ENCODE measurements around the gene HHAT.

The HHAT gene

GRCh38 chr1:210631399-210631798, 302.7 kb downstream of the HHAT start:
- Histone ChIP-seq H3K9ac (ENCODE audit: low read length in 5 of 5) (no peak overlapping the region), H3K9me3 (ENCODE audit: control insufficient read depth in 5 of 5, low read length in 5 of 5) (no peaks in the 10 kb centered on the region), H3K4me1 (ENCODE audit: control insufficient read depth in 5 of 5, insufficient read depth in 5 of 5, low read length in 5 of 5) (no peaks in the 10 kb centered on the region), H3K36me3 (ENCODE audit: control insufficient read depth in 5 of 5, insufficient read depth in 5 of 5, low read length in 5 of 5) (no peaks in the 10 kb centered on the region), H3K27ac (ENCODE audit: low read depth, low read length) (no peak overlapping the region), H3K27me3 (ENCODE audit: control insufficient read depth in 5 of 5, insufficient read depth in 4 of 5, low read length in 5 of 5) (no peaks in the 10 kb centered on the region), H3K4me3 (ENCODE audit: low read depth in 1 of 5, low read length in 5 of 5) (no peak overlapping the region)

DNA sequence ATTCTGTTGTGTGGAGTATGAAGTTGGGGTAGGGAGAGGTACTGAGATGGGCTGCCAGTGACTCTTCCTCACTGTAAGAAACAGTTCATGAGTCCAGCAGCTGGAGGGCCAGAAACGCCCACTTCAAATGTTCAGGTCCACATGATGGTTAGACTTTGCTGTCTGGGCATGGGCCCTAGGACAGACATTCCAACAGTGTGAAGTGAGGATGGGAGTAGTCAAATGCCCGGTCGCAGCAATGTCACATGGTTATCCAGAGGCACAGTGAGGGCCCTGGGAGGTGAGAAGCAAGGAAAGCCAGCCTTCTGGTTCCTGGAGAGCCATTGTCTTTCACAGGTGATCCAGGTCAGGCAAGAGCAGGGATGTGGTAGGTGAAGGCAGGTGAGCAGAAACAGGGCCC, 304.4 kb downstream of the HHAT start:
- Histone ChIP-seq H3K9ac (ENCODE audit: low read length in 5 of 5) (no peak overlapping the region), H3K4me3 (ENCODE audit: low read depth in 1 of 5, low read length in 5 of 5) (no peak overlapping the region), H3K27ac (ENCODE audit: low read depth, low read length) (no peak overlapping the region), H3K36me3 (ENCODE audit: control insufficient read depth in 5 of 5, insufficient read depth in 5 of 5, low read length in 5 of 5) (no peaks in the 10 kb centered on the region), H3K4me1 (ENCODE audit: control insufficient read depth in 5 of 5, insufficient read depth in 5 of 5, low read length in 5 of 5) (no peaks in the 10 kb centered on the region), H3K27me3 (ENCODE audit: control insufficient read depth in 5 of 5, insufficient read depth in 4 of 5, low read length in 5 of 5) (no peaks in the 10 kb centered on the region), H3K9me3 (ENCODE audit: control insufficient read depth in 5 of 5, low read length in 5 of 5) (no peaks in the 10 kb centered on the region)

DNA sequence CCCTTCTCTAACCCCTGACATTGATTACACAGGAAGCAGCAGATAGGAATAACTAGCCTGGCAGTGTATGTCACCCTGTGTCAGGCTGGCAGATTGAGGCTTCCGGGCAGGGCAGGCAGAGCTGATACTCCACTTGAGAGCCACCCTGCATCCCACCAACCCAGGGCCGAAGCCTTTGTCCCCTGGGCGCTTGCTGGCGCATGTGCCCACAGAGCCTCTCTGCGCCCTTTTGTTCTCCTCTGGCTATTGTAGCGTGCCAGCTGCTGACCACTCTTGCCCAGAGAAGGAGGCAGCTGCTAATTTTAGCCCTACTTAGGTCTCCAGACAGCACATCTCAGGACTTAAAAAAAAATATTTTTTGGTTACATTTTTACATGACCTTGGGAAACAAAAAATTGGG, 304.9 kb downstream of the HHAT start:
- H3K27ac ChIP-seq (ENCODE audit: low read depth, low read length) = no peak overlapping the region
- no peaks in the 10 kb centered on the region for H3K4me1 ChIP-seq (ENCODE audit: control insufficient read depth in 5 of 5, insufficient read depth in 5 of 5, low read length in 5 of 5)
- H3K9ac ChIP-seq (ENCODE audit: low read length in 5 of 5) = no peak overlapping the region
- no peaks in the 10 kb centered on the region for H3K9me3 ChIP-seq (ENCODE audit: control insufficient read depth in 5 of 5, low read length in 5 of 5)
- no peaks in the 10 kb centered on the region for H3K36me3 ChIP-seq (ENCODE audit: control insufficient read depth in 5 of 5, insufficient read depth in 5 of 5, low read length in 5 of 5)
- H3K4me3 ChIP-seq (ENCODE audit: low read depth in 1 of 5, low read length in 5 of 5) = no peak overlapping the region
- no peaks in the 10 kb centered on the region for H3K27me3 ChIP-seq (ENCODE audit: control insufficient read depth in 5 of 5, insufficient read depth in 4 of 5, low read length in 5 of 5)

DNA sequence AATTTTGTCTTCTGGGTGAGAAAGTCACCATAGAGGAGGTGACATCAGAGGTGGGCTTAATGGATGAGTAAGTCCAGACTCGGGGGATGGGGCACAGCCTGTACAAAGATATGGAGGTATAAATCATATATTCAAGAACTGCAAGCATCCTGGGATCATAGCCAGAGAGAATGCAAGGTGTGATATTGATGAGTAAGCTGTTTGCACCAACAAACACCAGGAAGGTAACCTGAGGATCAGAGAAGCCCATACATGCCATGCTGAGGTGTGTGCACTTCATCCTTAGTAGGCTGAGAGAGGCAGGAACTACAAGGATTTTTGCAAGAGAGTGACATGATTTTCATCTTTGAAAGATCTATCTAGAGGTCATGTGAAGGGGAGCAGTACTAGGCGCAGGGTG, 306.4 kb downstream of the HHAT start:
- Histone ChIP-seq H3K9me3 (ENCODE audit: control insufficient read depth in 5 of 5, low read length in 5 of 5) (no peaks in the 10 kb centered on the region), H3K27me3 (ENCODE audit: control insufficient read depth in 5 of 5, insufficient read depth in 4 of 5, low read length in 5 of 5) (no peaks in the 10 kb centered on the region), H3K27ac (ENCODE audit: low read depth, low read length) (no peak overlapping the region), H3K9ac (ENCODE audit: low read length in 5 of 5) (no peak overlapping the region), H3K4me3 (ENCODE audit: low read depth in 1 of 5, low read length in 5 of 5) (no peak overlapping the region), H3K36me3 (ENCODE audit: control insufficient read depth in 5 of 5, insufficient read depth in 5 of 5, low read length in 5 of 5) (no peaks in the 10 kb centered on the region), H3K4me1 (ENCODE audit: control insufficient read depth in 5 of 5, insufficient read depth in 5 of 5, low read length in 5 of 5) (no peaks in the 10 kb centered on the region)

DNA sequence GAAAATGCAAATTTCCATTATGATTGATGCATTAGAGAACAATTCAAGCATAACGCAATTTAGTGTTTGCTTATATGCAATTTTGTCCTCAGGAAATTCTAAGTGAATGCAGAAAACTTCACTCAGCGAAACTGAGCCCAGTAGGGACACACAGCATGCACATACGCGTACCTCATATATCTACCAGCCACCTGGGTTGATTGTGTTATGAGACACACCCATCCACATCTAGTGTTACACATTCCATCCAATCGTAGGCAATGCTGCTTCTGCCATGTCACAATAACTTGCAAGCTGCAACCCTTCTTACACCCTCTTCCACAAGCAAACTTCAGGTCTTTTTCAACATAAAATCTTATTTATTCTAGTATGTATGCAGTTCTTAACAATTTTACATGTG, 312.9 kb downstream of the HHAT start:
- Histone ChIP-seq H3K36me3 (ENCODE audit: control insufficient read depth in 5 of 5, insufficient read depth in 5 of 5, low read length in 5 of 5) (no peaks in the 10 kb centered on the region), H3K9me3 (ENCODE audit: control insufficient read depth in 5 of 5, low read length in 5 of 5) (no peaks in the 10 kb centered on the region), H3K9ac (ENCODE audit: low read length in 5 of 5) (no peak overlapping the region), H3K27ac (ENCODE audit: low read depth, low read length) (no peak overlapping the region), H3K4me1 (ENCODE audit: control insufficient read depth in 5 of 5, insufficient read depth in 5 of 5, low read length in 5 of 5) (no peaks in the 10 kb centered on the region), H3K27me3 (ENCODE audit: control insufficient read depth in 5 of 5, insufficient read depth in 4 of 5, low read length in 5 of 5) (no peaks in the 10 kb centered on the region), H3K4me3 (ENCODE audit: low read depth in 1 of 5, low read length in 5 of 5) (no peak overlapping the region)

GRCh38 chr1:210645582-210646257, 317.0 kb downstream of the HHAT start:
- no peak overlapping the region for H3K27ac ChIP-seq (ENCODE audit: low read depth, low read length)
- H3K36me3 ChIP-seq (ENCODE audit: control insufficient read depth in 5 of 5, insufficient read depth in 5 of 5, low read length in 5 of 5) = no peaks in the 10 kb centered on the region
- H3K9ac ChIP-seq (ENCODE audit: low read length in 5 of 5) = no peak overlapping the region
- H3K4me3 ChIP-seq (ENCODE audit: low read depth in 1 of 5, low read length in 5 of 5) = no peak overlapping the region
- no peaks in the 10 kb centered on the region for H3K9me3 ChIP-seq (ENCODE audit: control insufficient read depth in 5 of 5, low read length in 5 of 5)
- peaks cover 0 to 2% (median 0%) of the 10 kb centered on the region in 5 donors for H3K4me1 ChIP-seq (ENCODE audit: control insufficient read depth in 5 of 5, insufficient read depth in 5 of 5, low read length in 5 of 5)
- H3K27me3 ChIP-seq (ENCODE audit: control insufficient read depth in 5 of 5, insufficient read depth in 4 of 5, low read length in 5 of 5) = no peaks in the 10 kb centered on the region

- Histone ChIP-seq H3K9ac (ENCODE audit: low read length in 5 of 5) (no peak overlapping the region), H3K9me3 (ENCODE audit: control insufficient read depth in 5 of 5, low read length in 5 of 5) (no peaks in the 10 kb centered on the region), H3K4me1 (ENCODE audit: control insufficient read depth in 5 of 5, insufficient read depth in 5 of 5, low read length in 5 of 5) (peaks cover 0 to 2% (median 0%) of the 10 kb centered on the region in 5 donors), H3K27me3 (ENCODE audit: control insufficient read depth in 5 of 5, insufficient read depth in 4 of 5, low read length in 5 of 5) (no peaks in the 10 kb centered on the region), H3K36me3 (ENCODE audit: control insufficient read depth in 5 of 5, insufficient read depth in 5 of 5, low read length in 5 of 5) (no peaks in the 10 kb centered on the region), H3K27ac (ENCODE audit: low read depth, low read length) (no peak overlapping the region), H3K4me3 (ENCODE audit: low read depth in 1 of 5, low read length in 5 of 5) (no peak overlapping the region)
These were observed 317.5 kb downstream of the HHAT start for GRCh38 chr1:210646258-210646616.

- Histone ChIP-seq H3K4me3 (ENCODE audit: low read depth in 1 of 5, low read length in 5 of 5) (no peak overlapping the region), H3K9me3 (ENCODE audit: control insufficient read depth in 5 of 5, low read length in 5 of 5) (no peaks in the 10 kb centered on the region), H3K9ac (ENCODE audit: low read length in 5 of 5) (no peak overlapping the region), H3K36me3 (ENCODE audit: control insufficient read depth in 5 of 5, insufficient read depth in 5 of 5, low read length in 5 of 5) (no peaks in the 10 kb centered on the region), H3K27me3 (ENCODE audit: control insufficient read depth in 5 of 5, insufficient read depth in 4 of 5, low read length in 5 of 5) (no peaks in the 10 kb centered on the region), H3K4me1 (ENCODE audit: control insufficient read depth in 5 of 5, insufficient read depth in 5 of 5, low read length in 5 of 5) (peaks cover 0 to 2% (median 0%) of the 10 kb centered on the region in 5 donors), H3K27ac (ENCODE audit: low read depth, low read length) (no peak overlapping the region)
These were observed 319.0 kb downstream of the HHAT start for GRCh38 chr1:210647406-210648333.

DNA sequence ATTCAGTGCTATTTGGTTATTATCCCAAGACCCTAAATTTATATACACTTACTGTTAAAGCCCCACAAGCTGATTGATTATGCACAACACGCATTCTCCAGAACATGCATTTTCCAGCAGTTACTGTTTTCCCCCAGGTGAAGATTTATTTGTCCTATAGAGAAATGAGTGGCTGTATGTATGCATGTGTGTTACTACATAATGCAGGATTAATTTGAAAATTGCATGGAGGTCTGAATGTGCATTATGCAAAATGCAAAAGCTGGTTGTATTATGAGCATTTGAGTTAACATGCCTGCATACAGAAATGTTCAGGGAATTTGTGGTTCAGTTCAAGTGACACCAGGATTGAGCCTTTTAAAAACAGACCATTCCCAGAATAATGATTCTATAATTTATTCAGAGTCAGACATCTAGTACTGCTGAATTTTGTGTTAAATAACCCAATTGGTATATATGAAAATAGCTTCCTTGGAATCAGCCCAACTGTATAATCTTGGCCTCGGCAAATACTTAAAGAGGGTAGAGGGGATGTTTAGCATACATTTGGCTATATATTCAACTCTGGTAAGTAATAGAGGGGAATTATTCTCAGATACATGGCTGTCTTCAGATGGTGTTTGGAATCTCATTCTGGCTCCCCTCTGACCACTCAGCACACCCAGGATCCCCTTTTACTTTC, 320.0 kb downstream of the HHAT start:
- Histone ChIP-seq H3K9me3 (ENCODE audit: control insufficient read depth in 5 of 5, low read length in 5 of 5) (peaks cover 0 to 1% (median 0%) of the 10 kb centered on the region in 5 donors), H3K4me1 (ENCODE audit: control insufficient read depth in 5 of 5, insufficient read depth in 5 of 5, low read length in 5 of 5) (peaks cover 0 to 2% (median 0%) of the 10 kb centered on the region in 5 donors), H3K27ac (ENCODE audit: low read depth, low read length) (no peak overlapping the region), H3K9ac (ENCODE audit: low read length in 5 of 5) (no peak overlapping the region), H3K4me3 (ENCODE audit: low read depth in 1 of 5, low read length in 5 of 5) (no peak overlapping the region), H3K36me3 (ENCODE audit: control insufficient read depth in 5 of 5, insufficient read depth in 5 of 5, low read length in 5 of 5) (no peaks in the 10 kb centered on the region), H3K27me3 (ENCODE audit: control insufficient read depth in 5 of 5, insufficient read depth in 4 of 5, low read length in 5 of 5) (no peaks in the 10 kb centered on the region)

DNA sequence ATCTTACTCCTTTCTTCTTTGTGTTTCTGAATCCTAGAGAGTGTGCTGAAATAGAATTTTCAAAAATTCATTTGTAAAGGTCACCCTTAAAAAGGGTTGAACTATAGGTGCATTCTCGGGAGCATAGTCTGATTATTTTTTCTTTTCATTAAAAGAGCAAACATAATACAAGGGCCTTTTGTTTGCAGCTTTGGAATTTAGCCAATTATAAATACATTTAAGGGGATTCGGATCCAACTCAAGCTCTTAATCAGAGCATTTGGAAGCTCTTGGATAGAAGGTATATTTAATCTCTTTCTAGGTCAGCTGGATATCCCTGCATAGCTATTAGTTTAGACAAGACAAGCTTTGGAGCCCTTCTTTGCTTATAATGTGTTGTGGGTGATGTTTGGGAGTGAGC, 321.7 kb downstream of the HHAT start:
- H3K4me1 ChIP-seq (ENCODE audit: control insufficient read depth in 5 of 5, insufficient read depth in 5 of 5, low read length in 5 of 5) = peaks cover 0 to 5% (median 0%) of the 10 kb centered on the region in 5 donors
- H3K27me3 ChIP-seq (ENCODE audit: control insufficient read depth in 5 of 5, insufficient read depth in 4 of 5, low read length in 5 of 5) = no peaks in the 10 kb centered on the region
- H3K9ac ChIP-seq (ENCODE audit: low read length in 5 of 5) = no peak overlapping the region
- H3K27ac ChIP-seq (ENCODE audit: low read depth, low read length) = no peak overlapping the region
- no peaks in the 10 kb centered on the region for H3K36me3 ChIP-seq (ENCODE audit: control insufficient read depth in 5 of 5, insufficient read depth in 5 of 5, low read length in 5 of 5)
- H3K4me3 ChIP-seq (ENCODE audit: low read depth in 1 of 5, low read length in 5 of 5) = no peak overlapping the region
- H3K9me3 ChIP-seq (ENCODE audit: control insufficient read depth in 5 of 5, low read length in 5 of 5) = peaks cover 0 to 5% (median 0%) of the 10 kb centered on the region in 5 donors
